ENCODE measurements around the gene SERPING1.

DNA sequence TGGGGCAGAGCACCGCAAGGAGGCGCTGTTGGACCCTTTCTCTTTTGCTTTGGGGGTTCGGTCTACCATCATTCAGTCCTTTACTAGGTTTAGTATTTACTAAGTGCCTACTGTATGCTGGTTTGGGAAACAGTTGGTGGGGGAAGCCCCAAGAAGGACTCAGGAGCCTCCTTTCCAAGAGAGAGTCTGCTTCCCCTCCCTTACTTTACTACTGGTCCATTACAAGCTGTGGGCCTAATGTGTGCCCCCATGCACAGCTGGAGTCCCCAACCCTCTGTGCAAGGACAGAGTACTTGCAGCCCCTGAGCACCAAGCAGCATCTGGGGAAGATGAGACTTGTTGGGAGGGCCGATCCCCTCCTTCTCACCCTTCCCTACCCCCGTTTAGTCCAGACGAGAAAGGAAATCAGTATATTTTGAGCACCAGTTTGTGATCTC is 29.1 kb upstream of the SERPING1 start:
- TF ChIP-seq SMC3 (conservative IDR thresholded peaks at IDR 0.05; ENCODE audit: poor library complexity) (peak; percentile 91), POLR2AphosphoS5 (IDR thresholded peaks at IDR 0.05) (no peak), RAD21 (conservative IDR thresholded peaks at IDR 0.05) (peak; percentile 86)
- TF ChIP-seq, protein P1, sequence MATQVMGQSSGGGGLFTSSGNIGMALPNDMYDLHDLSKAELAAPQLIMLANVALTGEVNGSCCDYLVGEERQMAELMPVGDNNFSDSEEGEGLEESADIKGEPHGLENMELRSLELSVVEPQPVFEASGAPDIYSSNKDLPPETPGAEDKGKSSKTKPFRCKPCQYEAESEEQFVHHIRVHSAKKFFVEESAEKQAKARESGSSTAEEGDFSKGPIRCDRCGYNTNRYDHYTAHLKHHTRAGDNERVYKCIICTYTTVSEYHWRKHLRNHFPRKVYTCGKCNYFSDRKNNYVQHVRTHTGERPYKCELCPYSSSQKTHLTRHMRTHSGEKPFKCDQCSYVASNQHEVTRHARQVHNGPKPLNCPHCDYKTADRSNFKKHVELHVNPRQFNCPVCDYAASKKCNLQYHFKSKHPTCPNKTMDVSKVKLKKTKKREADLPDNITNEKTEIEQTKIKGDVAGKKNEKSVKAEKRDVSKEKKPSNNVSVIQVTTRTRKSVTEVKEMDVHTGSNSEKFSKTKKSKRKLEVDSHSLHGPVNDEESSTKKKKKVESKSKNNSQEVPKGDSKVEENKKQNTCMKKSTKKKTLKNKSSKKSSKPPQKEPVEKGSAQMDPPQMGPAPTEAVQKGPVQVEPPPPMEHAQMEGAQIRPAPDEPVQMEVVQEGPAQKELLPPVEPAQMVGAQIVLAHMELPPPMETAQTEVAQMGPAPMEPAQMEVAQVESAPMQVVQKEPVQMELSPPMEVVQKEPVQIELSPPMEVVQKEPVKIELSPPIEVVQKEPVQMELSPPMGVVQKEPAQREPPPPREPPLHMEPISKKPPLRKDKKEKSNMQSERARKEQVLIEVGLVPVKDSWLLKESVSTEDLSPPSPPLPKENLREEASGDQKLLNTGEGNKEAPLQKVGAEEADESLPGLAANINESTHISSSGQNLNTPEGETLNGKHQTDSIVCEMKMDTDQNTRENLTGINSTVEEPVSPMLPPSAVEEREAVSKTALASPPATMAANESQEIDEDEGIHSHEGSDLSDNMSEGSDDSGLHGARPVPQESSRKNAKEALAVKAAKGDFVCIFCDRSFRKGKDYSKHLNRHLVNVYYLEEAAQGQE (IDR thresholded peaks at IDR 0.05; ENCODE audit: borderline replicate concordance) = no peak
- TF ChIP-seq, protein P2, sequence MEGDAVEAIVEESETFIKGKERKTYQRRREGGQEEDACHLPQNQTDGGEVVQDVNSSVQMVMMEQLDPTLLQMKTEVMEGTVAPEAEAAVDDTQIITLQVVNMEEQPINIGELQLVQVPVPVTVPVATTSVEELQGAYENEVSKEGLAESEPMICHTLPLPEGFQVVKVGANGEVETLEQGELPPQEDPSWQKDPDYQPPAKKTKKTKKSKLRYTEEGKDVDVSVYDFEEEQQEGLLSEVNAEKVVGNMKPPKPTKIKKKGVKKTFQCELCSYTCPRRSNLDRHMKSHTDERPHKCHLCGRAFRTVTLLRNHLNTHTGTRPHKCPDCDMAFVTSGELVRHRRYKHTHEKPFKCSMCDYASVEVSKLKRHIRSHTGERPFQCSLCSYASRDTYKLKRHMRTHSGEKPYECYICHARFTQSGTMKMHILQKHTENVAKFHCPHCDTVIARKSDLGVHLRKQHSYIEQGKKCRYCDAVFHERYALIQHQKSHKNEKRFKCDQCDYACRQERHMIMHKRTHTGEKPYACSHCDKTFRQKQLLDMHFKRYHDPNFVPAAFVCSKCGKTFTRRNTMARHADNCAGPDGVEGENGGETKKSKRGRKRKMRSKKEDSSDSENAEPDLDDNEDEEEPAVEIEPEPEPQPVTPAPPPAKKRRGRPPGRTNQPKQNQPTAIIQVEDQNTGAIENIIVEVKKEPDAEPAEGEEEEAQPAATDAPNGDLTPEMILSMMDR (IDR thresholded peaks at IDR 0.05; ENCODE audit: poor library complexity, severe bottlenecking) = no peak
